GM10266 (cell line): ENCODE data around the gene GLYR1.

ENCODE experiments used
- DNase-seq: peaks from one replicate; pipeline ENCODE4 v3.0.0; 2012; ENCODE audit errors: extremely low spot score
- TF ChIP-seq, protein P1 (sequence below): IDR thresholded peaks from 2 replicates; pipeline ENCODE4 v1.5.1; 2012; ENCODE audit warnings: mild to moderate bottlenecking, low read depth; ENCODE audit not compliant: control insufficient read depth, insufficient read depth; ENCODE audit errors: missing control alignments

Gene GLYR1

DNA sequence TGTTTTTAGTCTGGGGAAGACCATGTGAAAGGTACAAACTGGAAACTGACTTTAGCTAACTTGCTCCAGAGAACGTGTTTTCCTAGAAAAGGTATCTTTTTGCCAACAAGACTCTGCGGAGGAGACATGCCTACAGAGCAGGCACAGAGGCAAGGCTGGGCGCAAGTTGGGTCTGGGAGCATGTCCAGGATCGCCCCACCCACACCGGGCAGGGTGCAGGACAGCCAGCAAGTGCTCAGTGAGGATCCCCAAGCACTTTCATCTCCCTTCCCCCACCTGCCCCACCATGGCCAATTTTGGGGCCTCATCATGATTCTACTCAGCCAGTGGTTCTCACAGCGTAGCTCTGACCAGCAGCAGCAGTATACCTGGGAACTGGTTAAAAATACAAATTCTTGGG is 26.4 kb downstream of the GLYR1 start:
- TF ChIP-seq, protein P1, sequence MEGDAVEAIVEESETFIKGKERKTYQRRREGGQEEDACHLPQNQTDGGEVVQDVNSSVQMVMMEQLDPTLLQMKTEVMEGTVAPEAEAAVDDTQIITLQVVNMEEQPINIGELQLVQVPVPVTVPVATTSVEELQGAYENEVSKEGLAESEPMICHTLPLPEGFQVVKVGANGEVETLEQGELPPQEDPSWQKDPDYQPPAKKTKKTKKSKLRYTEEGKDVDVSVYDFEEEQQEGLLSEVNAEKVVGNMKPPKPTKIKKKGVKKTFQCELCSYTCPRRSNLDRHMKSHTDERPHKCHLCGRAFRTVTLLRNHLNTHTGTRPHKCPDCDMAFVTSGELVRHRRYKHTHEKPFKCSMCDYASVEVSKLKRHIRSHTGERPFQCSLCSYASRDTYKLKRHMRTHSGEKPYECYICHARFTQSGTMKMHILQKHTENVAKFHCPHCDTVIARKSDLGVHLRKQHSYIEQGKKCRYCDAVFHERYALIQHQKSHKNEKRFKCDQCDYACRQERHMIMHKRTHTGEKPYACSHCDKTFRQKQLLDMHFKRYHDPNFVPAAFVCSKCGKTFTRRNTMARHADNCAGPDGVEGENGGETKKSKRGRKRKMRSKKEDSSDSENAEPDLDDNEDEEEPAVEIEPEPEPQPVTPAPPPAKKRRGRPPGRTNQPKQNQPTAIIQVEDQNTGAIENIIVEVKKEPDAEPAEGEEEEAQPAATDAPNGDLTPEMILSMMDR: no peak
- no peak for DNase-seq

DNA sequence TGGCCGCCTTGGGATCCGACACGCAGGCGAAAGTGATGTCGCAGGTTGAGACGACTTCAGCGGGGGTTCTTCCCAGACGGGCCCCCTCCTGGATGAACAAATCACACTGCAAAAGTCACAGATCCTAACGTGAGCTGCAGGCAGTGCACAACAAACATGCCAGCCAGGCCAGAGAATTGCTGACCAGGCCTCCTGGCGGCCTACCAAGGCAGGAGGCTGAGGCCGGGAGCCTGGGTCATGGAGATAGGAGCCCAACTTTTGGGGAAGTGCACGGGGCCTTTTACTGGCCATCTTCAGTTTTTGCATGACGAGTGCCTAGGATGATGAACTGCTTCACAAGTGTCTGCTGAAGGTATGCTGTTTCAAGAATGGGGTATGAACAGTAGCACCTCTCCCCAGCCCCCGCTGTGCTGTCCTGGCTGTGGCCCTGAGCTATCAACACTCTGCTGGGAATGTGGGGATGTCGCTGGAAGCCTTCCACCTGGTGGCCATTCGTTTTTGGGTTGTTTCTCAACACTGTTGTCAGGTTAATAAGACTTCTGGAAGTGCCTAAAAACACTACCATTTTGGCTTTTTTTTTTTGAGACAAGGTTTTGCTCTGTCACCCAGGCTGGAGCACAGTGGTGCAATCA is 32.4 kb downstream of the GLYR1 start:
- no peak for DNase-seq
- TF ChIP-seq, protein P1: no peak

DNA sequence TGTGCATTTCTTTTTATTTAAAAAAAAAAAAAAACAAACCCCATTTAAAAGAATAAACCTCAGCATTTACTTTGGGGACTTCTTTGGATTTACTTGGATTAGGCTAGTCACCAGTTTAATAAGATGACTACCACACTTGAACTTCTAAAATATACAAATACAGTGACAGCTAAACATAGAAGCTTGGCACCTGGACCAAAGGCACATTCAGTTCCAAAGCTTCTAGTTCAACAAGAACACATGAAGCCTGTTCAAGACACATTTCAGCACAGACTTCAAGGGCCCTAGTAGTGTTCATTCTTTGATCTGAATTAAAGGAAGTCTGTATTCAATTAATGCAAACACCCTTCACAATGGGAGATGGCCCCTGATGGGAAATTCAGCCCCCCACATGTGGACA is 33.0 kb downstream of the GLYR1 start:
- DNase-seq: no peak
- TF ChIP-seq, protein P1: no peak

DNA sequence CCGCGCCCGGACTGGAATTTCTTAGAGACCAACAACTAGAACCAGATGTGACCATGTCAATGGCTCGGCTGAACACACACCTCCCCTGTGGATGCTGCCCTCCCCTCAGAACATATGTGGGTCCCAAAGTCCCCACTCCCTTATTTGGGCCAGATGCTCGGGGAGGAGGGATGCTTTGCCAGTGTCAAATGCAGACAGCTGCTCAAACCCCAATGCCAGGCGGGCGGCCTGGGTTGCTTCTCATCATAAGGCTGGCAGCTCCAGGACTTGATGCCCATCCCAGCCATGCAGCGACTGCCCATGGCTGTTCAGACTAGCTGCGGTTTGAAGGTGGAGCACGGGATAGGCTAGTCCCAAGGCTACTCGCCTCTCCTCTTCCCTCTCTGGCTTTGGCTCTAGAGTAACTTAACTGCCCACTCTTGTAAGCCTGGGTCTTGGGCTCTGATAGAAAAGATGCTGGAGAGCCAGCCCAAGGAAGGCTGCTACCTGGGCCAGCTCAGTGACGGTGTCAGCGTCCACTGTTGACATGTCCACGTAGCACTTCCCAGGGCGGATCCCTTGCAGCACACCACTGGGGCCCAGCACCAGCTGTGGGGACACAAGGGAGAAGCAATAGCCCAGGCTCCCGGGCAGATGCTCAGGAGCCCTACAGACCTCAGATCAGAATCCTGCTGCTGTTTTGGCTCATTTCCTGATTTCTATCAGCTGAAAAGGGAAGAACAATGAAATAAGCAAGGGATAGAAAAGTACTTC is 33.7 kb downstream of the GLYR1 start:
- DNase-seq: no peak
- TF ChIP-seq, protein P1: no peak

DNA sequence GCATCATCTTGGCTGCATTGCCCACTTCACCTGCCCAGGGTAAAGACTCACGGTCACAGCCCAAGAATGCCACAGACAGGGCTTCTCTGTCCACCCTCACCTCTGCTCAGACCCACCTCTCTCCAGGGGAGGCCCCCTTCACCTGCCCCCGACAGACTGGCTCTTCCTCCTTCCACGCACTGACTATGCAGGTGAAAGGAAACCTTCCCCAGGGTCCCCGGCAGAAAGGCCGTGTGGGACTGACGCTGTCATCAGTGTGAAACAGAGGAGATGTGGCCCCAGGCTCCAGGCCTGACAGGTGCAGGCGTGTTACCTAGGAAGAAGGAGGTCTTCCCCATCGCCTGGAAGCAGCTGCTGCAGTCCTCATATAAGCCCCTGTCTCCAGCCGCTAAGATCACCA is 35.3 kb downstream of the GLYR1 start:
- DNase-seq: no peak
- TF ChIP-seq, protein P1: no peak

DNA sequence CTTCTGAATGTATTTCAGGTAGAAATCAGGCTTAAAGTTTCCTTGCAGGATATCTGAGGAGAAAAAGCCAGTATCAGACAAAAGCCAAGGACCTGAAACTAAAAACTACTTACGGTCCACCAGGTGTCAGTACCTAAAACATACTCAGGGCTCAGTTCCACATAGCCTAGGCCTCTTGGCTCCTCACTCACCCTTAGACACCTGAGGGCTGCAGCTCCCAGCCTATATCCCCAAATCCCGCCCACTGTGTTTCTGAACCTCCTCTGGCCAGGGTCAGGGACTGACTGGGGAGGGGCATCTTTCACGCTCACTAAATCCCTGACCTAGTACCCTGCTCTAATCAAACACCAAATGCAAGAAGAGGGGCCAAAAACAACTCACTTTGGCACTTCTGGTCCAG is 35.8 kb downstream of the GLYR1 start:
- TF ChIP-seq, protein P1: no peak
- DNase-seq: no peak

DNA sequence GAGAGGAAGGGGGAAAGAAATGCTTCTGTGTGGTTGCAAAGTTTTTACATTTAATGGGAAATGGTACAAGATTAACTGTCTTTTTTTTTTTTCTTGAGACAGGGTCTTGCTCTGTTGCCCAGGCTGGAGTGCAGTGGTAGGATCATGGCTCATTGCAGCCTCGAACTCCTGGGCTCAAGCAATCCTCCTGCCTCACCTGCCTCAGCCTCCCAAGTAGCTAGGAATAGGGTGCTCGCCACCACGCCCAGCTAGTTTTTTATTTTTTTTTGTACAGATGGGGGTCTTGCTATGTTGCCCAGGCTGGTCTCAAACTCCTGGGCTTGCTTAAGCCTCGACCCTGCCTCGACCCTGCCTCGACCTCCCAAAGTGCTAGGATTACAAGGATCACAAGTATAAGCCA is 40.8 kb downstream of the GLYR1 start:
- no peak for DNase-seq
- TF ChIP-seq, protein P1: no peak
